H1 (cell line): ENCODE measurements around the gene GLRX5. TPM values are rescaled to one million over a fixed set of nuclear protein-coding genes. Genes with fewer than 3 reads are reported as not detected.
A peak's percentile ranks its signal among the peaks of the same experiment; 100 is the strongest.

ENCODE experiments used
- CTCF ChIA-PET: fragments of 300-600 bp; sonication (Branson Sonifier 250); formaldehyde crosslinking; loops from one replicate; lab custom pipeline; 2021; ENCODE audit not compliant: partially characterized antibody; lab: Charles Lee
- POLR2A ChIA-PET: fragments of 300-600 bp; sonication (Branson Sonifier 250); formaldehyde crosslinking; loops from one replicate; lab custom pipeline; 2021; ENCODE audit warnings: inconsistent platforms; ENCODE audit not compliant: partially characterized antibody; lab: Charles Lee
- DNase-seq, 2 experiments: peaks; one replicate each; pipeline versions ENCODE4 v3.0.0 to v3.0.0-alpha.2; 2010 to 2022; ENCODE audit warnings: low spot score in 2 of 2, low read depth in 1 of 2, mixed read lengths in 1 of 2
- FAIRE-seq: peaks from 2 replicates; lab custom pipeline; 2011; peaks lifted over from hg19 to GRCh38; lab: Jason Lieb, UNC
- H2AFZ ChIP-seq: 2 replicates; pipeline ENCODE4 v1.8.1; 2012; ENCODE audit warnings: low read length, inconsistent platforms
- H2AK5ac ChIP-seq: 2 replicates; pipeline ENCODE4 v1.6.1; 2013; ENCODE audit warnings: low read depth, low read length
- H2BK120ac ChIP-seq: replicated peaks from 2 replicates; pipeline ENCODE3; 2013; ENCODE audit warnings: low read depth, low read length, inconsistent platforms
- H2BK12ac ChIP-seq: 2 replicates; pipeline ENCODE4 v1.6.1; 2013; ENCODE audit warnings: low read depth, low read length
- H2BK15ac ChIP-seq: 2 replicates; pipeline ENCODE4 v1.6.1; 2013; ENCODE audit warnings: low read length
- H2BK20ac ChIP-seq: 2 replicates; pipeline ENCODE4 v1.6.1; 2013; ENCODE audit warnings: low read length
- H2BK5ac ChIP-seq: 2 replicates; pipeline ENCODE4 v1.6.1; 2013; ENCODE audit warnings: low read depth, low read length
- H3K14ac ChIP-seq: 2 replicates; pipeline ENCODE4 v1.6.1; 2013; ENCODE audit warnings: inconsistent platforms; ENCODE audit not compliant: insufficient read length
- H3K18ac ChIP-seq: 2 replicates; pipeline ENCODE4 v1.6.1; 2013; ENCODE audit warnings: low read length; ENCODE audit errors: extremely low read depth
- H3K23ac ChIP-seq: 2 replicates; pipeline ENCODE4 v1.6.1; 2013; ENCODE audit warnings: inconsistent platforms; ENCODE audit not compliant: insufficient read length
- H3K23me2 ChIP-seq: 2 replicates; pipeline ENCODE4 v1.6.1; 2013; ENCODE audit warnings: low read depth, low read length
- H3K27ac ChIP-seq: 2 replicates; pipeline ENCODE4 v1.6.1; 2011; ENCODE audit warnings: low read depth, low read length, inconsistent platforms
- H3K27me3 ChIP-seq, 4 experiments: replicated peaks in 1 of 4; 1 replicate in 1 of 4; 2 replicates in 3 of 4; pipeline versions ENCODE4 v1.6.1 to v1.8.1; 2011 to 2013; ENCODE audit warnings: low read length in 3 of 4, mild to moderate bottlenecking in 3 of 4, inconsistent platforms in 2 of 4, mixed read lengths in 2 of 4, moderate library complexity in 1 of 4; ENCODE audit not compliant: control insufficient read depth in 3 of 4, insufficient read depth in 3 of 4; ENCODE audit errors: extremely low read depth in 1 of 4
- H3K36me3 ChIP-seq, 4 experiments: 2 replicates each; pipeline versions ENCODE4 v1.6.1 to v1.8.1; 2011 to 2013; ENCODE audit warnings: mild to moderate bottlenecking in 4 of 4, low read length in 3 of 4, moderate library complexity in 2 of 4, control low read depth in 1 of 4, inconsistent platforms in 1 of 4; ENCODE audit not compliant: insufficient read depth in 4 of 4, control insufficient read depth in 2 of 4
- H3K4ac ChIP-seq: replicated peaks from 2 replicates; pipeline ENCODE3; 2013; ENCODE audit warnings: low read length, low read depth, mixed read lengths, inconsistent platforms; ENCODE audit not compliant: insufficient read length
- H3K4me1 ChIP-seq, 4 experiments: replicated peaks in 1 of 4; 1 replicate in 1 of 4; 2 replicates in 3 of 4; pipeline versions ENCODE4 v1.6.1 to v1.8.1; 2011 to 2013; ENCODE audit warnings: low read length in 3 of 4, inconsistent platforms in 2 of 4, mixed read lengths in 1 of 4; ENCODE audit not compliant: insufficient read depth in 4 of 4, control insufficient read depth in 3 of 4
- H3K4me2 ChIP-seq, 2 experiments: 2 replicates each; pipeline versions ENCODE4 v1.6.1 to v1.8.1; 2011 to 2013; ENCODE audit warnings: low read depth in 2 of 2, low read length in 2 of 2, control low read depth in 1 of 2, inconsistent platforms in 1 of 2, mild to moderate bottlenecking in 1 of 2; ENCODE audit not compliant: insufficient read depth in 1 of 2
- H3K4me3 ChIP-seq, 4 experiments: fragments of 200-600, 300-600 bp in 1 of 4; sonication (generic), shearing (Covaris generic), sonication (Bioruptor Twin) in 1 of 4; 2 replicates each; pipeline versions ENCODE4 v1.5.1 to v1.8.1; 2011 to 2016; ENCODE audit warnings: low read length in 4 of 4, low read depth in 3 of 4, control low read depth in 2 of 4, inconsistent platforms in 2 of 4, mild to moderate bottlenecking in 2 of 4, mixed read lengths in 1 of 4, moderate library complexity in 1 of 4; ENCODE audit not compliant: insufficient read depth in 2 of 4; ENCODE audit errors: extremely low read depth in 1 of 4
- H3K56ac ChIP-seq: replicated peaks from 2 replicates; pipeline ENCODE3; 2013; ENCODE audit warnings: low read depth, mild to moderate bottlenecking, mixed read lengths, low read length, inconsistent platforms; ENCODE audit not compliant: insufficient read length
- H3K79me1 ChIP-seq: 2 replicates; pipeline ENCODE4 v1.6.1; 2013; ENCODE audit warnings: low read depth, low read length, control low read depth
- H3K79me2 ChIP-seq, 2 experiments: 2 replicates each; pipeline versions ENCODE4 v1.6.1 to v1.8.1; 2012 to 2013; ENCODE audit warnings: low read length in 2 of 2, mild to moderate bottlenecking in 2 of 2, inconsistent platforms in 1 of 2; ENCODE audit not compliant: insufficient read depth in 2 of 2, control insufficient read depth in 1 of 2
- H3K9ac ChIP-seq, 4 experiments: replicated peaks in 1 of 4; 1 replicate in 1 of 4; 2 replicates in 3 of 4; pipeline versions ENCODE4 v1.6.1 to v1.8.1; 2011 to 2013; ENCODE audit warnings: low read depth in 3 of 4, low read length in 3 of 4, control low read depth in 2 of 4, mild to moderate bottlenecking in 2 of 4, moderate library complexity in 2 of 4, inconsistent platforms in 1 of 4; ENCODE audit errors: extremely low read depth in 1 of 4
- H3K9me3 ChIP-seq, 2 experiments: 2 replicates each; pipeline versions ENCODE4 v1.6.1 to v1.8.1; 2012 to 2013; ENCODE audit warnings: mild to moderate bottlenecking in 2 of 2, moderate library complexity in 2 of 2, control low read depth in 1 of 2, inconsistent platforms in 1 of 2, low read depth in 1 of 2, low read length in 1 of 2, mixed read lengths in 1 of 2; ENCODE audit not compliant: insufficient read depth in 2 of 2
- H4K20me1 ChIP-seq, 2 experiments: replicated peaks in 1 of 2; 2 replicates each; pipeline versions ENCODE3 to v1.8.1; 2011 to 2013; ENCODE audit warnings: inconsistent platforms in 2 of 2, low read length in 2 of 2, mild to moderate bottlenecking in 1 of 2; ENCODE audit not compliant: insufficient read depth in 2 of 2, control insufficient read depth in 1 of 2
- H4K5ac ChIP-seq: 2 replicates; pipeline ENCODE4 v1.6.1; 2013; ENCODE audit warnings: low read length, low read depth, mixed read lengths, inconsistent platforms; ENCODE audit not compliant: insufficient read length
- H4K8ac ChIP-seq: 2 replicates; pipeline ENCODE4 v1.8.0; 2013; ENCODE audit warnings: mild to moderate bottlenecking, moderate library complexity, low read length, inconsistent platforms; ENCODE audit not compliant: insufficient read depth; ENCODE audit errors: extremely low read depth
- H4K91ac ChIP-seq: replicated peaks from 2 replicates; pipeline ENCODE3; 2013; ENCODE audit warnings: low read length, mixed read lengths, inconsistent platforms; ENCODE audit not compliant: insufficient read length
- EP300 ChIP-seq, 2 experiments: IDR thresholded peaks; 1 replicate in 1 of 2; 2 replicates in 1 of 2; pipeline ENCODE4 v1.6.1; 2011 to 2012; ENCODE audit warnings: low read depth in 2 of 2, low read length in 2 of 2, mild to moderate bottlenecking in 2 of 2, borderline replicate concordance in 1 of 2, inconsistent platforms in 1 of 2, moderate library complexity in 1 of 2
- JUND ChIP-seq: IDR thresholded peaks from 2 replicates; pipeline ENCODE4 v1.6.1; 2011; ENCODE audit warnings: mild to moderate bottlenecking, improper control_type of control experiment, low read length
- KDM1A ChIP-seq: fragments of 200-600, 300-600 bp; sonication (generic); IDR thresholded peaks from 2 replicates; pipeline ENCODE4 v1.7.1; 2016; ENCODE audit warnings: mild to moderate bottlenecking, low read length, borderline replicate concordance
- KDM5A ChIP-seq: fragments of 200-600 bp; IDR thresholded peaks from 2 replicates; pipeline ENCODE4 v1.7.1; 2012; ENCODE audit warnings: mild to moderate bottlenecking, low read length, inconsistent platforms, mixed read lengths
- PHF8 ChIP-seq: fragments of 200-600 bp; sonication (generic); conservative IDR thresholded peaks from 2 replicates; pipeline ENCODE4 v1.7.1; 2012; ENCODE audit warnings: low read depth, mild to moderate bottlenecking, inconsistent platforms, low read length, moderate library complexity
- POLR2AphosphoS5 ChIP-seq: IDR thresholded peaks from 2 replicates; pipeline ENCODE4 v1.6.1; 2011; ENCODE audit warnings: low read depth, low read length
- SIX5 ChIP-seq: IDR thresholded peaks from 2 replicates; pipeline ENCODE4 v1.6.1; 2011; ENCODE audit warnings: mild to moderate bottlenecking, low read depth, low read length
- SP2 ChIP-seq: IDR thresholded peaks from 2 replicates; pipeline ENCODE4 v1.6.1; 2012; ENCODE audit warnings: mild to moderate bottlenecking, low read length, inconsistent platforms
- TAF1 ChIP-seq: IDR thresholded peaks from 2 replicates; pipeline ENCODE4 v1.6.1; 2011; ENCODE audit warnings: mild to moderate bottlenecking, low read depth, low read length
- ZNF274 ChIP-seq: IDR thresholded peaks from 2 replicates; pipeline ENCODE4 v1.7.0; 2012; ENCODE audit warnings: low read length, borderline replicate concordance; ENCODE audit errors: extremely low read depth
- WGBS, 2 experiments: shearing (Covaris generic) in 1 of 2; methylation state at CpG; one replicate each; pipeline versions ENCODE4 v1.1.6 to v1.1.7; 2013 to 2015; ENCODE audit warnings: low lambda C conversion rate in 2 of 2, mixed read lengths in 2 of 2, inconsistent platforms in 1 of 2, low coverage in 1 of 2, missing lambda C conversion rate in 1 of 2; ENCODE audit not compliant: insufficient replicate concordance in 2 of 2, insufficient coverage in 1 of 2, insufficient read length in 1 of 2; ENCODE audit errors: extremely low coverage in 1 of 2, missing lambda C conversion rate in 1 of 2; 5-methylcytosine and 5-hydroxymethylcytosine counted together
- polyA plus RNA-seq, 7 experiments: library from polyadenylated mRNA; depleted of rRNA in 3 of 7; stranded (reverse) in 5 of 7; unstranded in 2 of 7; fragments of >200 nt in 5 of 7; fragments of 200-250 nt in 2 of 7; gene quantifications; 1 replicate in 5 of 7; 2 replicates in 1 of 7; 4 replicates in 1 of 7; pipeline versions ENCODE4 v1.2.1 to v1.2.3, GENCODE V29; 2011 to 2013; ENCODE audit warnings: missing spikeins in 2 of 7, mixed read lengths in 2 of 7
- total RNA-seq: library from RNA; stranded (reverse); fragmentation: NEBNext Ultra II Directional; extraction: Animal tissue kit (Norgen Biotek cat#: 25700); gene quantifications from 2 replicates; pipeline ENCODE4 v1.2.1, GENCODE V29; 2021
- TF ChIP-seq, protein P1 (sequence below): IDR thresholded peaks from 2 replicates; pipeline ENCODE4 v1.6.1; 2012; ENCODE audit warnings: inconsistent platforms
- TF ChIP-seq, protein P2 (sequence below): IDR thresholded peaks from 2 replicates; pipeline ENCODE4 v1.6.1; 2011; ENCODE audit warnings: low read length, improper control_type of control experiment

Gene GLRX5
- total and polyA plus RNA-seq, 2 of the 8 experiments (the other 6 are each of a cell fraction or from before 2014, with no cell fraction given), result 70.1 to 88.8 TPM

- Histone ChIP-seq H3K4ac (no peak overlapping the region), H3K27me3 (no peaks in the 10 kb centered on the region), H2BK20ac (no peak overlapping the region), H3K4me1 (peaks cover 2 to 16% (median 3%) of the 10 kb centered on the region in 4 experiments), H4K8ac (no peak overlapping the region), H3K18ac (no peak overlapping the region), H3K14ac (no peak overlapping the region), H3K4me2 (peak overlapping the region; percentile 83 to 93; a peak in 2 of 4 replicates), H2BK5ac (no peak overlapping the region), H4K20me1 (peaks cover 30 to 34% of the 10 kb centered on the region in 2 experiments), H3K9me3 (no peaks in the 10 kb centered on the region), H3K9ac (no peak overlapping the region; a peak in 1 of 7 replicates), H3K4me3 (peak overlapping the region in 2 of 4 experiments; percentile 2 to 98; a peak in 4 of 8 replicates), H4K91ac (no peak overlapping the region), H2BK12ac (no peak overlapping the region), H2BK120ac (no peak overlapping the region), H3K23ac (no peak overlapping the region), H3K56ac (no peak overlapping the region), H2BK15ac (no peak overlapping the region), H3K36me3 (peaks cover 0 to 12% (median 2%) of the 10 kb centered on the region in 4 experiments; a peak in 2 of 8 replicates), H2AFZ (no peak overlapping the region), H3K79me2 (peaks cover 17 to 69% of the 10 kb centered on the region in 2 experiments), H2AK5ac (no peak overlapping the region), H4K5ac (no peak overlapping the region), H3K27ac (no peak overlapping the region), H3K23me2 (peaks cover 16% of the 10 kb centered on the region; the same call in 1 of the 2 replicates), H3K79me1 (peaks cover 11% of the 10 kb centered on the region)
- ChIA-PET CTCF (interaction anchor here (1.3 to 3.8 kb wide), 2 partner anchors 16 to 87 kb away, joined by 4 to 13 read pairs; no protein-coding TSS in a partner anchor), POLR2A (no interaction called here)
- DNase-seq (no peak), FAIRE-seq (no peak)
- 67% methylated on average over 3 of the region's 3 CpGs; no CpG with 5 or more reads in 1 of the 2 experiments for WGBS, 2 experiments
- TF ChIP-seq EP300 (IDR thresholded peaks at IDR 0.05; ENCODE audit: borderline replicate concordance in 1 of 2, low read depth in 2 of 2, low read length in 2 of 2), result no peak
- no peak for TF ChIP-seq PHF8
- no peak for TF ChIP-seq POLR2AphosphoS5
- no peak for TF ChIP-seq SP2
- TF ChIP-seq JUND, result no peak
- TF ChIP-seq ZNF274, result no peak
- TF ChIP-seq, protein P1, sequence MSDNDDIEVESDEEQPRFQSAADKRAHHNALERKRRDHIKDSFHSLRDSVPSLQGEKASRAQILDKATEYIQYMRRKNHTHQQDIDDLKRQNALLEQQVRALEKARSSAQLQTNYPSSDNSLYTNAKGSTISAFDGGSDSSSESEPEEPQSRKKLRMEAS, result no peak
- no peak for TF ChIP-seq TAF1
- no peak for TF ChIP-seq KDM1A
- TF ChIP-seq, protein P2, sequence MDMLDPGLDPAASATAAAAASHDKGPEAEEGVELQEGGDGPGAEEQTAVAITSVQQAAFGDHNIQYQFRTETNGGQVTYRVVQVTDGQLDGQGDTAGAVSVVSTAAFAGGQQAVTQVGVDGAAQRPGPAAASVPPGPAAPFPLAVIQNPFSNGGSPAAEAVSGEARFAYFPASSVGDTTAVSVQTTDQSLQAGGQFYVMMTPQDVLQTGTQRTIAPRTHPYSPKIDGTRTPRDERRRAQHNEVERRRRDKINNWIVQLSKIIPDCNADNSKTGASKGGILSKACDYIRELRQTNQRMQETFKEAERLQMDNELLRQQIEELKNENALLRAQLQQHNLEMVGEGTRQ, result no peak
- no peak for TF ChIP-seq SIX5
- TF ChIP-seq KDM5A, result no peak
These were observed 2.9 kb upstream of the GLRX5 start for GRCh38 chr14:95531969-95532368.
